ENCODE measurements around the gene MICALL2. TPM values are rescaled to one million over a fixed set of nuclear protein-coding genes. Genes with fewer than 3 reads are reported as not detected.

Gene MICALL2
- total RNA-seq, 1 donor from 2014 or later: 2.2 TPM

DNA sequence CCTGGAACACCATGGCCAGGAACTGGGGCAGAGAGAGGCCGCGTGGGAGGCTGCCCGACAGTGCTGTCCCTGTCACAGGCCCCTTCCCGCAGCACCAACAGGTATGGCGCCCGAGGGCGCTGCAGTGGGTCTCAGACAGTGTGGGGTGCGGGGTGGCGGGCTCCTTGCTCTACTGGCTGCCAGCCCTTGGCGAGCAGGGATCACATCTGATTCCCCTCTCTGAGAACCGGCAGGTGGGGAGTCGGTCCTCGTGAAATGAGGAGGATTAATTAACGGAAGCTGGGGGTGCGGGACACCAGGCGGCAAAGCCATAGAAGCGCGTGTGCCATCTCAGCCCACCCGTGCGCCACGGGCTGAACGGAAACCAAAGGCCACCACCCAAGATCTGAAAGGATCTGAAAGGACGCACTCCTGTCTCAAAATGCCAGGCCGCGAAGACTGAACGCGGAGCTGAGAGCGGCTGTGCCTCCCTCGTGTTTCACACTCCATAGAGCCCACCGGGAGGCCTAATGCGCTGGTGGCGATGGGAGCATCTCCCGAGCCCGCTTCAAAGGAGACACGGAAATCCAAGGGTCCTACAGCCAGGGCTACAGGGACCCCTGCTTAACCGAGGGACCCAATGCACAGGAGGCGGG lies 38.1 kb upstream of the MICALL2 start:
- peaks cover 12% of the 10 kb centered on the region for H3K4me1 Mint-ChIP-seq (ENCODE audit: low read depth)
- H3K9me3 Mint-ChIP-seq: no peaks in the 10 kb centered on the region
- no peaks in the 10 kb centered on the region for H3K27me3 Mint-ChIP-seq (ENCODE audit: insufficient read depth)
- H3K4me3 Mint-ChIP-seq: no peak overlapping the region
- H3K36me3 Mint-ChIP-seq (ENCODE audit: low read depth): peaks cover 20% of the 10 kb centered on the region
- no peak for DNase-seq (ENCODE audit: low spot score)
- intact Hi-C loops (cut with micrococcal nuclease): no loop called here
- H3K27ac Mint-ChIP-seq: no peak overlapping the region

DNA sequence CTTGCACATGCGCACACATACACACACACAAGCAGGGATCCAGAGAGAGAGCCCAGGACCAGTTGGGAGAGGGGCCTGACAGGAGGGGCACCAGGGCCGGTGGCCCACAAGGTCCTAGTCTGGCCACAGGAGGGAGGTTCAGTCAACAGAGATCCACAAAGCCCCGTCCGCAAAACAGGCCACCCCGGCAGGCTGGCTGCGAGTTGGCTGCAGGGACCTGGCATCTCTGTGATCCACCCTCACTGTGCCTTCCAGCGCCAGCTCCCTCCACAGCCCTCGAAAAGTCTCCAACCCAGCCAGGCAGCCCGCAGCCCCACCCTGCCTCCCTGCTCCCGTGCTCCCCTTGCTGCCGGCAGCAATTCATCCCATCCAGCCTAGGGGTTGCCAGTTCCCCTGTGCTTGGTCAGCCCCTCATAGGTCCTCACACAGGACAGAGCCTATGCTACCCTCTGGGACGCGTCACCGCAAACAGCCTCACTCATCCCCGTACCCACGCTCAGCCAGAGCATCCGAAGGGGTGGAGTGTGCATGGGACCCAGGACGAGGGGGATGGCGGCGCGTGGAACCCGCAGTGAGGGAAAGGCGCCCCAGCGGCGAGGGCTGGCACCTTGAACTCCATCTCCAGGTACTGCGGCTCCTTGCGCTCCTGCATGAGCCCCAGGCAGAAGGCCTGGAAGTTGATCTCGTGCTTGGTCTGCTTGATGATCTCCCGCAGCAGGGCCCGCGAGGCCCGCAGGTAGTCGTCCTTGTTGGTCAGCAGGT lies 37.4 kb upstream of the MICALL2 start:
- no peak overlapping the region for H3K4me3 Mint-ChIP-seq
- peaks cover 15% of the 10 kb centered on the region for H3K36me3 Mint-ChIP-seq (ENCODE audit: low read depth)
- no peak for DNase-seq (ENCODE audit: low spot score)
- no peak overlapping the region for H3K27ac Mint-ChIP-seq
- H3K27me3 Mint-ChIP-seq (ENCODE audit: insufficient read depth): no peaks in the 10 kb centered on the region
- no peaks in the 10 kb centered on the region for H3K9me3 Mint-ChIP-seq
- H3K4me1 Mint-ChIP-seq (ENCODE audit: low read depth): peaks cover 5% of the 10 kb centered on the region
- intact Hi-C loops (cut with micrococcal nuclease): no loop called here

DNA sequence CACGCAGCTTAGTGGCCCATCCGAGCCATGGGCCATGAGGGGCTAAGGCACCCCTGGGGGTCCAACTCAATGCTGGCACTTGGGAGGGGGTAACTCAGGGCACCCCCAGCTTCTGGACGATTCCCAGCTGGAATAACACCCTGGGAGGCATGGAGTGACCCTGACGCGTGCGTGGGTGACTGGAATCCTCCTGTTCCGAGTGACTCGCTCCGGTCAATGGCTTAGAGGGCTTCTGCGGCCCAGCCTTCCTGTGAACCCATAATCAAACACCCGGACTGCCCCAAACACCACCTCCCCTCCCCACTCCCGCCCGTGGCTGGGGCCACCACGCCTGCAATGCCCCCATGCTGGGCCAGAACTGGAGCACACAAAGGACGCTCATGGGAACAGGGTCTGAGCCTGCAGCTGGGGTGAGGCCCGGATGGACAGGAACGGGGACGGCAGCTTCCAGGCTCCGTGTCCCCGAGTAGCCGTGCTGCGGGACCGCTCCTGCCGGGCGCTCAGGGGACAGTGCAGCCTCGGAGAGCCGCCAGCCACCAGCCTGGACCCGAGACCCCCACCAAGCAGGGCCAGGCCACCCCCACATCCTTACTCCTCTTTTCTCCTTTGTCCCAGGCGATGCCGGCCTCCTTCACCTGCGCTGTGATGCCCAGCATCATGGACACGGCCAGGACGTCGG lies 36.4 kb upstream of the MICALL2 start:
- no peak for DNase-seq (ENCODE audit: low spot score)
- Mint-ChIP-seq H3K27ac (no peak overlapping the region), H3K4me3 (no peak overlapping the region), H3K9me3 (no peaks in the 10 kb centered on the region), H3K27me3 (ENCODE audit: insufficient read depth) (no peaks in the 10 kb centered on the region), H3K36me3 (ENCODE audit: low read depth) (peaks cover 14% of the 10 kb centered on the region), H3K4me1 (ENCODE audit: low read depth) (no peaks in the 10 kb centered on the region)
- intact Hi-C loops (cut with micrococcal nuclease): no loop called here

DNA sequence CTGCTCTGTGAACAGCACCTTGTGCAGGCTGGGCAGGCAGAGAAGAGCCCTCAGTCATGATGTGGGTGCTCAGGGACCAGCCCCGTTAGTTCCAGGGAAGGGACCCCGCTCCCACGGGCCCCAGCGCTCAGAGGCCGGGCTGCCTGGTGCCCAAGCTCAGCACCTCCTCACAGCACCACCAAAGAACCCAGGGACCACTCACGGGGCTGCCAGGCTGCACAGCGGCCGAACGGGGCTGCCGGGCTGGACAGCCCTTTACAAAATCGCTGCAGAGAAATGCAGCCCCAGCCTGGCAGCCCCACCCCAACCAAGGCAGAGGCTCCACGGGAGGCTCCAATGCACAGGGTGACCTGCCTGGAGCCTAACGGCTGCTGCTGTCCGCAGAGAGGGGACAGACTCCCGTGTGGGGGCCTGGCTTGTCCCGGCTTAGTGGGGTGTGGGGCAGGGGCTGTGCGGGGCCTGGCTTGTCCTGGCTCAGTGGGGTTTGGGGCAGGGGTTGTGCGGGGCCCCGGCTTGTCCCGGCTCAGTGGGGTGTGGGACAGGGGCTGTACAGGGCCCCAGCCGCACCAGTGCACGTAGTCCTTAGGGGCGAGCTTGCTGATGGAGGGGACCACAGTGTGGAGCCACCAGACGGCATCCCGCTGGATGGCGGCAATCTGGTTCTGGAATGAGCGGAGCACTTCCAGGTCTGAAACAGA lies 35.7 kb upstream of the MICALL2 start:
- no peak overlapping the region for H3K4me3 Mint-ChIP-seq
- H3K36me3 Mint-ChIP-seq (ENCODE audit: low read depth): peaks cover 13% of the 10 kb centered on the region
- H3K27me3 Mint-ChIP-seq (ENCODE audit: insufficient read depth): no peaks in the 10 kb centered on the region
- H3K9me3 Mint-ChIP-seq: no peaks in the 10 kb centered on the region
- no peak for DNase-seq (ENCODE audit: low spot score)
- H3K4me1 Mint-ChIP-seq (ENCODE audit: low read depth): no peaks in the 10 kb centered on the region
- intact Hi-C loops (cut with micrococcal nuclease): no loop called here
- no peak overlapping the region for H3K27ac Mint-ChIP-seq

DNA sequence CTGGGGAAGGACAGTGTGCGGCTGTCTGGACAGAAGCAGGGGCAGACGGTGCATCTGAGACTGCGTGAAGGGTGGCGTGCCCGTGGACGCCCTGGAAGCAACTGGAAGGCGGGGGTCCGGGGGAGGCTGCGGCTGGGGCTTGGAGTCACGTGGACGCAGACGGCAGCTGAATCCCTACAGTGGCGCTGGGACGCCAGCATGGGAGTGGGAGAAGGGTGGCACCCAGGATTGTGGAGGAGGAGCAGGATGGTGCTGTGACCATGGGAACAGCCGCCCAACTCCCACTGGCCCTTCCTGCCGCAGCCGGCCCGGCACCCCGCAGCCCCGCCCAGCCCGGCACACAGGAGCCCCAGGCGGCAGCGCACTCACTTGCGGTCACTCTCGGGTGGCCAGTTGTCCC lies 35.2 kb upstream of the MICALL2 start:
- Mint-ChIP-seq H3K27me3 (ENCODE audit: insufficient read depth) (no peaks in the 10 kb centered on the region), H3K36me3 (ENCODE audit: low read depth) (peaks cover 11% of the 10 kb centered on the region), H3K4me1 (ENCODE audit: low read depth) (no peaks in the 10 kb centered on the region), H3K27ac (no peak overlapping the region), H3K4me3 (no peak overlapping the region), H3K9me3 (no peaks in the 10 kb centered on the region)
- DNase-seq (ENCODE audit: low spot score): no peak
- intact Hi-C loops (cut with micrococcal nuclease): no loop called here

DNA sequence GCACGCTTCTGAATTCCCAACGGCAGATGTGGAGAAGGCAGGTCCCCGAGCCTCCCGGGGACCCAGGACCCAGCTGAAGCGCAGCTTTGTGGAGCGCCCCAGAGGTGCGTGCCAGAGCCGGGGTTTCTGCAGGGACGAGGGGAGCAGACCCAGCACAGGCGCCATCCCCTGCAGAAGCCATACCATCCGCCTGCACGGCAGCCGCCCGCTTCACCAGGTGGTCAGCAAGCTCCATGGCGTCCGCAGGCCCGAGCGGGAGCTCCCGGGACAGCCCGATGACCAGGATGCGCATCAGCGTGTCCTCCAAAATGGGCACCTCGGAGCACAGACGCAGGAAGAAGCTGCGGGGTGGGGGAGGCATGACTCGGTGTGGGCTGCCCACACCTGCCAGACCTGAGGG lies 34.3 kb upstream of the MICALL2 start:
- Mint-ChIP-seq H3K27ac (no peak overlapping the region), H3K27me3 (ENCODE audit: insufficient read depth) (no peaks in the 10 kb centered on the region), H3K36me3 (ENCODE audit: low read depth) (peaks cover 12% of the 10 kb centered on the region), H3K4me1 (ENCODE audit: low read depth) (no peaks in the 10 kb centered on the region), H3K9me3 (no peaks in the 10 kb centered on the region), H3K4me3 (no peak overlapping the region)
- no peak for DNase-seq (ENCODE audit: low spot score)
- intact Hi-C loops (cut with micrococcal nuclease): no loop called here

DNA sequence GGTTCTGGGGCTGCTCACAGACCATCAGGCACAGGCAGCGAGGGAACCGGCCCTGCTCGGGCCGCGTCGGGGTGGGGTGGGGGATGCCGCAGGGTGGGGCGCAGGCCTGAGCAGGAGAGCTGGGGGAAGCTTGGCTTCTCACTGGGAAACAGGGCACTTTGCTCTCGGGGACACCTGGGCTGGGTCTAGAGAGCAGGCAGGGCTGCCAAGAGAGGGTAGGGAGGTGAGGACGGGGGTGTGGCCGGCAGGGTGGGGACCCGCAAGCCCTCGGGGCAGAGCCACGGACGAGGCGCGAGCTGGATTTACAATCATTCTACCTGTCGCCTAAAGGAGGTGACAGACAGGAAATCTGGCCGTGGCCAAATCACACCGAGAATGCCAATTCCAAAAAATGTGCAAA lies 33.9 kb upstream of the MICALL2 start:
- Mint-ChIP-seq H3K36me3 (ENCODE audit: low read depth) (peaks cover 16% of the 10 kb centered on the region), H3K4me1 (ENCODE audit: low read depth) (no peaks in the 10 kb centered on the region), H3K27me3 (ENCODE audit: insufficient read depth) (no peaks in the 10 kb centered on the region), H3K9me3 (no peaks in the 10 kb centered on the region), H3K4me3 (no peak overlapping the region), H3K27ac (no peak overlapping the region)
- intact Hi-C loops (cut with micrococcal nuclease): no loop called here
- no peak for DNase-seq (ENCODE audit: low spot score)

DNA sequence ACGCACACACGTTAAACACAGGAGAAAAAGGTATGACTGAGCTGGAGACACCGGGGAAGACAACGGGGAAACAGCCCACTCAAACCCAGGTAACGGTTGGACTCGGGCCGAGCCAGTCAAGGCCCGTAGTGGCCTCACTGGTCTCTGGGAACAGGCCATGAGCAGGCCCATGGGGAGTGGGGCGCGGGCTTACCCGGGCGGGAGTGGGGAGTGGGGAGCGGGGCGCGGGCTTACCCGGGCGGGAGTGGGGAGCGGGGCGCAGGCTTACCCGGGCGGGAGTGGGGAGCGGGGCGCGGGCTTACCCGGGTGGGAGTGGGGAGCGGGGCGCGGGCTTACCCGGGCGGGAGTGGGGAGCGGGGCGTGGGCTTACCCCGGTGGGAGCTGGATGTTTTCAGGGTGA lies 33.4 kb upstream of the MICALL2 start:
- no peak overlapping the region for H3K4me3 Mint-ChIP-seq
- H3K4me1 Mint-ChIP-seq (ENCODE audit: low read depth): no peaks in the 10 kb centered on the region
- H3K9me3 Mint-ChIP-seq: no peaks in the 10 kb centered on the region
- intact Hi-C loops (cut with micrococcal nuclease): no loop called here
- H3K36me3 Mint-ChIP-seq (ENCODE audit: low read depth): peaks cover 18% of the 10 kb centered on the region
- no peak for DNase-seq (ENCODE audit: low spot score)
- no peaks in the 10 kb centered on the region for H3K27me3 Mint-ChIP-seq (ENCODE audit: insufficient read depth)
- no peak overlapping the region for H3K27ac Mint-ChIP-seq

DNA sequence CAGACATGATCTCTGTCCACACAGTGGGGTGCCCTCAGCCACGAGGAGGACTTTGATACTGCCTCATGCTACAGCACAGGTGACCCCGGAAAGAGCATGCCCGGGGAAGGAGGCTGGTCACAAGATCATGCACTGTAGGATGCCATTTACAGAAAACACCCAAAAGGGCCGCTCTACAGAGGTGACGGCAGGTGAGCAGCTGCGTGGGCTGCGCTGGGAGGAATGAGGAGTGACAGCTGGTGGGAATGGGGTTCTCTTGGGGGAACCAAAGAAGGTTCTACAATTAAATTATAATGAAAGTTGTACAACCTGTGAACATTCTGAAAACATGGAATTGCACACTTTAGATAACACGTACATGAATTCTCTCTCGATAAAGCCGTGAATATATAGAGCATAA lies 33.0 kb upstream of the MICALL2 start:
- Mint-ChIP-seq H3K4me3 (no peak overlapping the region), H3K9me3 (no peaks in the 10 kb centered on the region), H3K36me3 (ENCODE audit: low read depth) (peaks cover 15% of the 10 kb centered on the region), H3K27ac (no peak overlapping the region), H3K27me3 (ENCODE audit: insufficient read depth) (no peaks in the 10 kb centered on the region), H3K4me1 (ENCODE audit: low read depth) (no peaks in the 10 kb centered on the region)
- intact Hi-C loops (cut with micrococcal nuclease): no loop called here
- DNase-seq (ENCODE audit: low spot score): no peak

DNA sequence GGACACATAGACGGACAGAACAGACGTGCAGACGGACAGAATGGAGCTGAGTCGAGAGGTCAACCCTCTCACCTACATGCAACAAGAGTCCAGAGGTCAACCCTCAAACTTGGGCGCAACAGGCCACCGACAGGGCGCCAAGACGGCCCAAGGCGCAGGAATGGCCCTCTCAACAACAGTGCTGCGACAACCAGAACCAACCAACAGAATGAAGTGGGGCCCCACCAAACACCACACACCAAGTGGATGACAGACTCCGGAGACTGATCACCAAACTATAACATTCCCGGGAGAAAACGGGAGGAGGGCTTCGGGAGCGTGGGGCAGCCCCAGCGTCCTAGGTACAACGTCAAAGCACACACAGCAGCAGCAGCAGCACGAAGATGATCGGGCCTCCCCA lies 31.6 kb upstream of the MICALL2 start:
- no peak for DNase-seq (ENCODE audit: low spot score)
- Mint-ChIP-seq H3K9me3 (no peaks in the 10 kb centered on the region), H3K27ac (no peak overlapping the region), H3K4me1 (ENCODE audit: low read depth) (no peaks in the 10 kb centered on the region), H3K36me3 (ENCODE audit: low read depth) (peaks cover 13% of the 10 kb centered on the region), H3K27me3 (ENCODE audit: insufficient read depth) (no peaks in the 10 kb centered on the region), H3K4me3 (no peak overlapping the region)
- intact Hi-C loops (cut with micrococcal nuclease): no loop called here

DNA sequence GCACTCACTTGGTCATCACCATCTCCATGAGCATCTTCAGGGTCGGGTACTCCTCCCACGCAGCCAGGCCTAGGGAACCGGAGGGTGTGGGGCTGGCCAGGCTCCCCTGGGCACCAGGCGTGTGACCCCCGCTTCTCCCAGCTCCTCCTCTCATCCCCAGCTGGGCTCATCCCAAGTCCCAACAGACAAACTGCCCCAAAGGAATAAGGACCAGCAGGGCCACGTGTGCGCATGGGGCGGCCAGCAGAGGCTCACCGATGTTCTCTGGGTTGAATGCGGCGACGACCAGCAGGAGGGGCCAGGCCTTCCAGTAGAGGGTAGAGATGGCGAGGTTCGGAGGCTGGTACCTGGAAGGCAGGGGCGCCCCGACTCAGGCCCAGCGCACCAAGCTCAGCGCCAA lies 30.1 kb upstream of the MICALL2 start:
- intact Hi-C loops (cut with micrococcal nuclease): no loop called here
- Mint-ChIP-seq H3K27me3 (ENCODE audit: insufficient read depth) (no peaks in the 10 kb centered on the region), H3K9me3 (no peaks in the 10 kb centered on the region), H3K4me3 (no peak overlapping the region), H3K4me1 (ENCODE audit: low read depth) (no peaks in the 10 kb centered on the region), H3K27ac (no peak overlapping the region), H3K36me3 (ENCODE audit: low read depth) (peaks cover 13% of the 10 kb centered on the region)
- DNase-seq (ENCODE audit: low spot score): no peak

DNA sequence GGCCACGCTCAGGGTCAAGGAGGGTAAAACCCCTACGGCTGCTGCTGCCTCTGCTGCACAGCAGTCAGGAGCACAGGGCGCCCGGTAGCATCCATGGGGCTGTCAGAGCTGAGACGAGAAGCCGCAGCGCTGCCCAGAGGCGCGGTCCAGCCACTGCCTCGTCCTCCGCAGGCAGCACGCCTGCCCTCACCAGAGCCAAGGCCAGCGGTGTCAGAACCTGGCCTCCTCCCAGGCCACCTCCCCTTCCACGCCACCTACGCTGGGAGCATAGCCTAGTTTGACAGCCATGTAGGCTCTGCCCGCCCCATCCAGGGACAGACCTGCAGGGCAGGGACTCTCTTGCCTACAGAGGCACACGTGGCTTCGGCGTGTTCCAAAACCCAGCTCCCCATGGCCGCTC lies 28.7 kb upstream of the MICALL2 start:
- no peak for DNase-seq (ENCODE audit: low spot score)
- no peaks in the 10 kb centered on the region for H3K27me3 Mint-ChIP-seq (ENCODE audit: insufficient read depth)
- H3K4me3 Mint-ChIP-seq: no peak overlapping the region
- no peaks in the 10 kb centered on the region for H3K4me1 Mint-ChIP-seq (ENCODE audit: low read depth)
- peaks cover 13% of the 10 kb centered on the region for H3K36me3 Mint-ChIP-seq (ENCODE audit: low read depth)
- intact Hi-C loops (cut with micrococcal nuclease): no loop called here
- H3K9me3 Mint-ChIP-seq: no peaks in the 10 kb centered on the region
- H3K27ac Mint-ChIP-seq: no peak overlapping the region

DNA sequence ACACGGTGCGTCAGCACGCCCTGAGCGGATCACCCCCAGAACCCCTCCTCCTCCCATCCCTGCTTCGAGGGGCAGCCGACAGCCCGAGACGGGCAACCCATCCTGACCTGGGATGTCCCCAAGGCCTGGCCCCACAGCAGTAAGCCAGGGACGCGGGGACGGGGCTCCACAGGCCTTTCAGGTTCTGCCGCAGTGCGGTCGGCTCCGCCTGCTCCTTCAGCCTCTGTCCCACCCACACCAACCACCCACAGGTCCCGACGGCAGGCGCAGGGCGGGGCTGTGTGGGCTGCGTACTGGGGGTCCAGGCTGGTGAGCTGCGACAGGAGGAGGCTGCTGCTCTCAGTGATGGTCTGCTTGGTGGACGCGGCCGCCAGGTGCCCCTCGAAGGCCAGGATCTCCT lies 28.2 kb upstream of the MICALL2 start:
- Mint-ChIP-seq H3K27me3 (ENCODE audit: insufficient read depth) (no peaks in the 10 kb centered on the region), H3K27ac (no peak overlapping the region), H3K4me3 (no peak overlapping the region), H3K4me1 (ENCODE audit: low read depth) (no peaks in the 10 kb centered on the region), H3K9me3 (no peaks in the 10 kb centered on the region), H3K36me3 (ENCODE audit: low read depth) (peaks cover 13% of the 10 kb centered on the region)
- no peak for DNase-seq (ENCODE audit: low spot score)
- intact Hi-C loops (cut with micrococcal nuclease): no loop called here
